OCI-LY1 (cell line): ENCODE results near the gene MMS22L.
A peak's percentile ranks its signal among the peaks of the same experiment; 100 is the strongest.

Source experiments
- H2AFZ ChIP-seq: fragments of 200-600 bp; sonication (generic), shearing (Covaris generic); 2 replicates; pipeline ENCODE4 v1.6.0; 2014; ENCODE audit warnings: antibody characterized with exemption, mild to moderate bottlenecking, low read length
- H3F3A ChIP-seq: fragments of 200-600 bp; sonication (generic), shearing (Covaris generic); 2 replicates; pipeline ENCODE4 v1.6.0; 2014; ENCODE audit warnings: mild to moderate bottlenecking, antibody characterized with exemption, low read length, moderate library complexity; ENCODE audit not compliant: insufficient read depth
- H3K27ac ChIP-seq: fragments of 200-600 bp; sonication (generic); 2 replicates; pipeline ENCODE4 v1.5.1; 2014; ENCODE audit warnings: low read length, mixed run types, mild to moderate bottlenecking, low read depth; ENCODE audit not compliant: poor library complexity, severe bottlenecking
- H3K27me3 ChIP-seq: fragments of 200-600 bp; sonication (generic); 2 replicates; pipeline ENCODE4 v1.6.0; 2014; ENCODE audit warnings: antibody characterized with exemption, mild to moderate bottlenecking, low read length, moderate library complexity; ENCODE audit not compliant: insufficient read depth
- H3K36me3 ChIP-seq: fragments of 200-600 bp; sonication (generic); 2 replicates; pipeline ENCODE4 v1.6.1; 2014; ENCODE audit warnings: mild to moderate bottlenecking, antibody characterized with exemption, low read length, moderate library complexity, mixed read lengths; ENCODE audit not compliant: insufficient read depth
- H3K4me1 ChIP-seq: fragments of 200-600 bp; sonication (generic); 2 replicates; pipeline ENCODE4 v1.5.1; 2014; ENCODE audit warnings: mild to moderate bottlenecking, low read length, moderate library complexity; ENCODE audit not compliant: insufficient read depth, severe bottlenecking
- H3K4me2 ChIP-seq: fragments of 200-600 bp; sonication (generic), shearing (Covaris generic); 2 replicates; pipeline ENCODE4 v1.6.1; 2014; ENCODE audit warnings: low read length
- H3K4me3 ChIP-seq: fragments of 200-600 bp; sonication (generic); 2 replicates; pipeline ENCODE4 v1.5.1; 2014; ENCODE audit warnings: low read length, low read depth, mild to moderate bottlenecking, mixed read lengths; ENCODE audit not compliant: poor library complexity, severe bottlenecking
- H3K79me2 ChIP-seq: fragments of 200-600 bp; shearing (Covaris generic); 2 replicates; pipeline ENCODE4 v1.6.1; 2016; ENCODE audit warnings: mixed run types, low read length, mixed read lengths; ENCODE audit not compliant: insufficient read depth
- H3K9ac ChIP-seq: fragments of 200-600 bp; sonication (generic), shearing (Covaris generic); 2 replicates; pipeline ENCODE4 v1.6.1; 2014; ENCODE audit warnings: mild to moderate bottlenecking, low read length, mixed read lengths
- H3K9me2 ChIP-seq: fragments of 200-600 bp; sonication (generic), shearing (Covaris generic); 2 replicates; pipeline ENCODE4 v1.6.1; 2014; ENCODE audit warnings: low read depth, mild to moderate bottlenecking, low read length, mixed read lengths
- H3K9me3 ChIP-seq: fragments of 200-600 bp; shearing (Covaris generic); 2 replicates; pipeline ENCODE4 v1.6.1; 2014; ENCODE audit warnings: low read length, mixed read lengths
- H4K20me1 ChIP-seq: fragments of 200-600 bp; sonication (generic), shearing (Covaris generic); 2 replicates; pipeline ENCODE4 v1.6.0; 2016; ENCODE audit warnings: mild to moderate bottlenecking, low read length; ENCODE audit not compliant: insufficient read depth
- EZH2 ChIP-seq: fragments of 200-600 bp; sonication (generic), shearing (Covaris generic); IDR thresholded peaks from 2 replicates; pipeline ENCODE4 v1.8.0; 2017; ENCODE audit warnings: borderline replicate concordance, mixed run types, mild to moderate bottlenecking, antibody characterized with exemption, low read length, moderate library complexity, mixed read lengths
- TF ChIP-seq, protein P1 (sequence below): fragments of 200-600 bp; sonication (generic), shearing (Covaris generic); IDR thresholded peaks from 2 replicates; pipeline ENCODE4 v1.5.1; 2017; ENCODE audit warnings: mild to moderate bottlenecking, antibody characterized with exemption, low read length, moderate library complexity, mixed read lengths

MMS22L gene, protein sequence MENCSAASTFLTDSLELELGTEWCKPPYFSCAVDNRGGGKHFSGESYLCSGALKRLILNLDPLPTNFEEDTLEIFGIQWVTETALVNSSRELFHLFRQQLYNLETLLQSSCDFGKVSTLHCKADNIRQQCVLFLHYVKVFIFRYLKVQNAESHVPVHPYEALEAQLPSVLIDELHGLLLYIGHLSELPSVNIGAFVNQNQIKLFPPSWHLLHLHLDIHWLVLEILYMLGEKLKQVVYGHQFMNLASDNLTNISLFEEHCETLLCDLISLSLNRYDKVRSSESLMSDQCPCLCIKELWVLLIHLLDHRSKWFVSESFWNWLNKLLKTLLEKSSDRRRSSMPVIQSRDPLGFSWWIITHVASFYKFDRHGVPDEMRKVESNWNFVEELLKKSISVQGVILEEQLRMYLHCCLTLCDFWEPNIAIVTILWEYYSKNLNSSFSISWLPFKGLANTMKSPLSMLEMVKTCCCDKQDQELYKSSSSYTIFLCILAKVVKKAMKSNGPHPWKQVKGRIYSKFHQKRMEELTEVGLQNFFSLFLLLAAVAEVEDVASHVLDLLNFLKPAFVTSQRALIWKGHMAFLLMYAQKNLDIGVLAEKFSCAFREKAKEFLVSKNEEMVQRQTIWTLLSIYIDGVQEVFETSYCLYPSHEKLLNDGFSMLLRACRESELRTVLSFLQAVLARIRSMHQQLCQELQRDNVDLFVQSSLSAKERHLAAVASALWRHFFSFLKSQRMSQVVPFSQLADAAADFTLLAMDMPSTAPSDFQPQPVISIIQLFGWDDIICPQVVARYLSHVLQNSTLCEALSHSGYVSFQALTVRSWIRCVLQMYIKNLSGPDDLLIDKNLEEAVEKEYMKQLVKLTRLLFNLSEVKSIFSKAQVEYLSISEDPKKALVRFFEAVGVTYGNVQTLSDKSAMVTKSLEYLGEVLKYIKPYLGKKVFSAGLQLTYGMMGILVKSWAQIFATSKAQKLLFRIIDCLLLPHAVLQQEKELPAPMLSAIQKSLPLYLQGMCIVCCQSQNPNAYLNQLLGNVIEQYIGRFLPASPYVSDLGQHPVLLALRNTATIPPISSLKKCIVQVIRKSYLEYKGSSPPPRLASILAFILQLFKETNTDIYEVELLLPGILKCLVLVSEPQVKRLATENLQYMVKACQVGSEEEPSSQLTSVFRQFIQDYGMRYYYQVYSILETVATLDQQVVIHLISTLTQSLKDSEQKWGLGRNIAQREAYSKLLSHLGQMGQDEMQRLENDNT

DNA sequence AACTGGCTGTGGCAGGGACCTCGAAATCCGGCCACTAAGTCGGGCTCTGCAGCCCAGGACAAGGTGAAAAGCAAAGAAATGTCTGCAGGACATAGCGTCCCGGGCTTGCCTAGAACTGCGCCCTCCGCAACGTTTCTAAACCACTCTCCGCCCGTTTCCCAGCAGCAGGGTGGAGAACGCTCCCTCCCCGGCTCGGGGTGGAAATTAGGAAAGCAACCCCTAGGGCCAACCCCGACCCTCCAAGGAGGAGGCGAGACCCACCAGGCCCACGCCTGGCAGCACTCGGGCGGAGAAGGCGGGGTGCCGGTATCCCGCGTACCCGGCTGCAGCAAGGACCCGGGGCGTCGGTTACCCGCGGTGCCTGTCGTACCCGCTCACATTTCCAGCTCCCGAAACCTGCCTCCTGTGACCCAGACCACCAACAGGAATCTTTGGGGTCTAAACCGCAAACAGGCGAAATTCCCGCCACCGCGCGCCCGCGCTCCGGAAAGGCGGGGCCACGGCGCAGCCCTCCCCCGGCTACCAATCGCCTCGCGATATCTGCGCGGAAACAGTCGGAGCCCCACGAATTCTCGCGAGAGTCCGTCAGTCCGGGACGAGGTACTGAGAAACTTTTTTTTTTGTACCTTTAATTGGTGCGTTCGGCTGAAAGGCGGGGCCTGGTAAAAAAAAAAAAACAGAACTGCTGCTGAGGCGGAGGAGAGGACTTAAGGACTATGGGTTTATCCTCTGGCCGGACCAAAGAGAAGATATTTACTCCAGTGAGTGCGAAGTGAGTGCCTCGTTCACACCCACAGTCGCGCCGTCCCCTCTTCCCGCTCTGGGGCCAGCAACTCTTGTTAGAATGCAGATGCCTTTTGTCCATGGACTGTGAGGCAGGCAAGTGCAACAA is at the start of gene MMS22L:
MMS22L (minus strand) TSS at position 491 of the 892 bp plus-strand sequence. CDS start 739 bp downstream, outside the sequence.
- peak within 1 kb of the TSS; percentile 38 for H3K27ac ChIP-seq
- H3K9me3 ChIP-seq: no peaks in the 10 kb centered on the region
- peak within 1 kb of the TSS; percentile 85 for H3K9ac ChIP-seq
- H3K4me2 ChIP-seq: peak within 1 kb of the TSS; percentile 96
- TF ChIP-seq EZH2: no peak
- TF ChIP-seq, protein P1, sequence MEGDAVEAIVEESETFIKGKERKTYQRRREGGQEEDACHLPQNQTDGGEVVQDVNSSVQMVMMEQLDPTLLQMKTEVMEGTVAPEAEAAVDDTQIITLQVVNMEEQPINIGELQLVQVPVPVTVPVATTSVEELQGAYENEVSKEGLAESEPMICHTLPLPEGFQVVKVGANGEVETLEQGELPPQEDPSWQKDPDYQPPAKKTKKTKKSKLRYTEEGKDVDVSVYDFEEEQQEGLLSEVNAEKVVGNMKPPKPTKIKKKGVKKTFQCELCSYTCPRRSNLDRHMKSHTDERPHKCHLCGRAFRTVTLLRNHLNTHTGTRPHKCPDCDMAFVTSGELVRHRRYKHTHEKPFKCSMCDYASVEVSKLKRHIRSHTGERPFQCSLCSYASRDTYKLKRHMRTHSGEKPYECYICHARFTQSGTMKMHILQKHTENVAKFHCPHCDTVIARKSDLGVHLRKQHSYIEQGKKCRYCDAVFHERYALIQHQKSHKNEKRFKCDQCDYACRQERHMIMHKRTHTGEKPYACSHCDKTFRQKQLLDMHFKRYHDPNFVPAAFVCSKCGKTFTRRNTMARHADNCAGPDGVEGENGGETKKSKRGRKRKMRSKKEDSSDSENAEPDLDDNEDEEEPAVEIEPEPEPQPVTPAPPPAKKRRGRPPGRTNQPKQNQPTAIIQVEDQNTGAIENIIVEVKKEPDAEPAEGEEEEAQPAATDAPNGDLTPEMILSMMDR: no peak
- H3K79me2 ChIP-seq: peaks cover 23% of the 10 kb centered on the region
- H3K4me1 ChIP-seq: peaks cover 23% of the 10 kb centered on the region
- H3K4me3 ChIP-seq: peak within 1 kb of the TSS; percentile 87
- H3K27me3 ChIP-seq: no peaks in the 10 kb centered on the region
- H3K9me2 ChIP-seq: no peaks in the 10 kb centered on the region
- peaks cover 34% of the 10 kb centered on the region for H3K36me3 ChIP-seq
- no peaks in the 10 kb centered on the region; the same call in 1 of the 2 replicates for H3F3A ChIP-seq
- no peaks in the 10 kb centered on the region for H4K20me1 ChIP-seq
- peak within 1 kb of the TSS; percentile 100 for H2AFZ ChIP-seq

GRCh38 chr6:97322811-97323210 is 39.8 kb upstream of the MMS22L start:
- H3K4me3 ChIP-seq: no peak overlapping the region
- no peak overlapping the region for H2AFZ ChIP-seq
- H3K27me3 ChIP-seq: no peaks in the 10 kb centered on the region
- H3K36me3 ChIP-seq: no peaks in the 10 kb centered on the region
- no peaks in the 10 kb centered on the region for H3K9me3 ChIP-seq
- H3F3A ChIP-seq: no peaks in the 10 kb centered on the region
- H3K9ac ChIP-seq: no peak overlapping the region
- H3K4me1 ChIP-seq: no peaks in the 10 kb centered on the region
- H3K27ac ChIP-seq: no peak overlapping the region
- no peaks in the 10 kb centered on the region; the same call in 1 of the 2 replicates for H3K9me2 ChIP-seq
- H3K79me2 ChIP-seq: no peaks in the 10 kb centered on the region
- H3K4me2 ChIP-seq: no peak overlapping the region
- H4K20me1 ChIP-seq: no peaks in the 10 kb centered on the region
- TF ChIP-seq, protein P1: no peak
- TF ChIP-seq EZH2: no peak
